Measurements from ENCODE around the gene ADGRG1.

Gene ADGRG1

DNA sequence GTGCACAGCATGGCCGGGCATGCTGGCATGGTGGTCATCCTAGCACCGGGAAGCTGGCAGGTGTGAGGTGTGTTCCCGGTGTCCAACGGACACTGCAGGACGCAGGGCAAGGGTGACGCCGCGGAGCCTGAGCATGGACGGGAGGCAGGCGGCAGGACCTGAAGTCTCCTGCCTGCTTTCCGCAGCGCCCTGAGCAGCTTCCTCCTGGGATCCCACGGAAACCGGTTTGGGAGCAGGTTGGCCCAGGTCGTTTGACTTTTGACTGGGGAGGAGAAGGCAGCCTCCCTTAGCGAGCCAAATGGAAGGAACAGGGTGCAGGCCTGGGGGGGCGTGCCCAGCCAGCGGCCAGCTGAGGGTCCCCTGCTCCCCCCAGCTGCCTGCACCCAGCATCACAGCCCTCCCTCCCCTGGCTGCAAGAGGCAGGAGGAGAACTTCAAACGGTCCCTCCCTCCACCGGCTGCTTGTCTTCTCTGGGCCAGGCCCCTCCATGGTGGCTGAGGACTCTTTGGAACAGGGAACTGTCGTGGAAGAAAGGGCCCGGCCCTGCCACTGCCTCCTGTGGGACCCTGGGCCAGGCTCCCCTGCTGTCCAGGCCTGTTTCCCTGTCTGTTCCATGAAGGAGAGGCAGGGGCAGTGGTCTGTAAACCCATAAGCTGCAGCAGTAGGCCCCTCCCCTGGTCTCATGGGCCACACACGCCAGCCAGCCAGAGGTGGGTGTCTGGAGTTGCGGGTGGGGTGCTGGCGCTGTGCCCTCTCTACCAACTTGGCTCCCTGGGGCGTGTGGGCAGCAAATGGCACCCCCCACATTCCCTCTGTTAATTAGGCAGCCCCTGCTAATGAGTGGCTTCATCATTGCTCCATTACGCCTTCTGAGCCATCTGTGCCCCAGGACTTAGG is 7.8 kb upstream of the ADGRG1 start:
- DNase-seq (ENCODE audit: low read depth) = no peak

DNA sequence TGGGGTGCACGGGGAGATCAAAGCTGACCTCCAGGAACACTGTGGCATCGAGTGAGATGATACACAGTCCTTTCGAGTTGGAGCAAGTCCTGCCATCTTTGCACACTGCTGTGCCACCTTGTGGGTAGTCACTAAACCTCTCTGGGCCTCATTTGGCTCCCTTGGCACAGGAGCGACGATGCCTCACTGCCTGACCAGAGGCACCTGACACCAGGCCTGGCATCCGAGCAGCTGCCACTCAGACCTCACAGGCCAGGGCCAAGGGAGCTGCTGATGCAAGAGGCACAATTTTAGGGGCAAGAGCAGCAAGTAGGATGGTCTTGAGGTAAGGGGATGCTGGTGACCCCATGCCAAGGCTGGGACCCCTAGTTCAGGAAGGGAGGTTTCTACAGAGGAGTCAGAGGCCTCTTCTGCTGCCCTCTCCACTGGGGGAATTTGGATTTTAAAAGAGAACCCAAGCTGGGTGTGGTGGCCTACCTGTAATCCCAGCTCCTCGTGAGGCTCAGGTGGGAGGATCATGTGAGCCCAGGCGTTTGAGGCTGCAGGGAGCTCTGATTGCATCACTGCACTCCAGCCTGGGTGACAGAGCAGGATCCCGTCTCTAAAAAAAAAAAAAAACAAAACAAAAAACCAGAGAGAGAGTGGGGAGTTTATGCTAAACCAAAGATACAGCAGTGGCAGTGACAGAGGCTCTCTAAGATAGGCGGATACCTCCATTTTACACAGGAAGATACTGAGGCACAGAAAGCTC is 6.7 kb upstream of the ADGRG1 start:
- DNase-seq (ENCODE audit: low read depth) = no peak

DNA sequence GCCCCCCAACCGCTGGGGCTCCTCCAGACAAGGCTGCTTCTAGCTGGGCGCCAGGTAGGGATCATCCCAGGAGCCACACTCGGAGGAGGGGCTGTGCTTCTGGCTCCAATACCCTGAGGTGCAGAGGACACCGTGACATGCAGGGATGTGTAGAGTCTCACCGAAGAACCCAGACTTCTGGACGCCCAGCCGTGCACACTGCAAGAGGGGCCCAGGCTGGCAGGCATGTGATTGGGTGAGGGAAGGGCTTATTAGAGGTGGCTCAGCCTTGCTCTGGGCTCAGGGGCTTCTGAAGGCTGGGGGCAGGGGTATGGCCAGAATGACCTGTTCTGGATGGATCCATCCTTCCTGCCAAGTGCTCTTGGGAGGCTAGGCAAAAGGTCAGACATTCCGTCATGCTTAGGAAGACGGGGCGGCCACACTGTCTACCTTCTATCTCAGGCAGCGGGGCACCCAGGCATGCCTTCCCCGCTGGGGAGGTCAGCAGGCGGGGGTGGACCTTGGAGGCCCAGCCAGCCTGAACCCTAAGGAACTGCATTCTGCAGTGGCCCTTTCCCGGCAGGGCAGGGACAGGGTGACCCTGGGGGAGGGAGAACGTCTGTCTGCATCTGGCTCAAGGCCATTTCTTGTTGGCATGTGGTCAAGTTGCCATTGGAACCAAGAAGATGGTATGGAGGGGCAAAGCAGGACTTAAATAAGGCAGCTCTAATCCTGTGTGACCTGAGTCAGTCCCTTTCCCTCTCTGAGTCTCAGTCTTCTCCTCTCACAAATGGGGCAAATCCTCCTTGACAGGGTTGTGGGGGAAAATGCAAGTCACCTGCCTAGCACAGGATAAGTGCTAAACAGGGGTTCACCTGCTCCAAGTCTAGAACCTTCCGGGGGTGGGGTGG is 5.8 kb upstream of the ADGRG1 start:
- DNase-seq (ENCODE audit: low read depth) = no peak

DNA sequence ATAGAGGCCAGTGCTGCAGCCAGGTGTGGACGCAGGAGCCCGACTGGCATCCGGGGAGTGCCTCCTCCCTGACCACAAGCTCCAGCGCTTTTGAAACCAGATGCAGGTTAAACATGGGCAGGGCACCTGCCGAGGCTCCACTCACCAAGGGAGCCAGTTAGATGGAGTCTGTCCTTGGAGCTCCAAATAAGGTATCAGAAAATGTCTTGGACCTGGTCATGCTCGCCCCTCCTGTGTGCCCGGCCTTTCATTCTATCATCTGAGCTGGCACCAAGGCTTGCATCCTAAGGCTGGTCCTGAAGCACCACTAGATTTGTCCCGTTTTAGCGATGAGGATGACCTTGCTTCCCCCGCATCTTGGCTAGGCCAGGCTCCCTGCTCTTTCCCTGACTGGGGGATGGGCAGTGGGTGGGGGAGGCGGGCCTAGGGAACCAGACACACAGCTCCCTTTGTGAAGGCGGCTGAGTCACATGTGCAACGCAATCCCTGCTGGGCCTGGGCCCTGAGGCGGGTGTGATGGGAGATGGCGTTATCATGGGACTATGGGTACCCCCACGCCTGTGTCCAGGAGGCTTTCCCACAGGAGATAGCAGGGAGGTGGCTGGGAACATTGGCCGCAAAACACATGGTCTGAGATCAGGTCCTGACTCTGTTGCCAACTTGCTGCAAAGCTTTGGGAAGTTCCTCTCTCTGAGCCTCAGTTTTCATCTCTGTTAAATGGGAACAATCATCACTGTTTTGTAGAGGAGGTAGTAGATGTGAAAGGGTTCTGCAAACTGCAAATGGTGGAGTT is 5.0 kb upstream of the ADGRG1 start:
- no peak for DNase-seq (ENCODE audit: low read depth)

DNA sequence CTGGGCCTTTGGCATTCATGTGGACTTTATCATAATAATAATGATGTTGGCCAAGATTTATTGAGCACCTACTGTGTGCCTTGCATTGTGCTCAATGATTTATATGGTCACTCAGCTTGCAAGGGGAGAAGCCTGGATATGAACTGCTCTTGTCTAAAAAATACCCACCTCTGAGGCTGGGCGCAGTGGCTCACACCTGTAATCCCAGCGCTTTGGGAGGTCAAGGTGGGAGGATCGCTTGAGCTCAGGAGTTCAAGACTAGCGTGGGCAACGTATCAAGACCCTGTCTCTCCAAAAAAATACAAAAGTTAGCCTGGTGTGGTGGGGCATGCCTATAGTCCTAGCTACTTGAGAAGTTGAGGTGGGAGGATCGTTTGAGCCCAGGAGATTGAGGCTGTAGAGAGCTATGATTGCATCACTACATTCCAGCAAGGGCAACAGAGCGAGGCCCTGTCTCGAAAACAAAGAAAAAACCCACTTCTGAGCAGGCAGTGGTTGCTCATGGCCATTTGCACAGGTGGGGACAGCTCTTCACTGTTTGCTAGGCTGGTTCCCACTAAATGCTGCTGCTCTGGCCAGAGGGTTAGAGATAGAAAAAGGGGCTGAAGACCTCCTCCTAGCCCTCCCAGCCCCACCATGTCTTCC is 4.3 kb upstream of the ADGRG1 start:
- DNase-seq (ENCODE audit: low read depth) = no peak

DNA sequence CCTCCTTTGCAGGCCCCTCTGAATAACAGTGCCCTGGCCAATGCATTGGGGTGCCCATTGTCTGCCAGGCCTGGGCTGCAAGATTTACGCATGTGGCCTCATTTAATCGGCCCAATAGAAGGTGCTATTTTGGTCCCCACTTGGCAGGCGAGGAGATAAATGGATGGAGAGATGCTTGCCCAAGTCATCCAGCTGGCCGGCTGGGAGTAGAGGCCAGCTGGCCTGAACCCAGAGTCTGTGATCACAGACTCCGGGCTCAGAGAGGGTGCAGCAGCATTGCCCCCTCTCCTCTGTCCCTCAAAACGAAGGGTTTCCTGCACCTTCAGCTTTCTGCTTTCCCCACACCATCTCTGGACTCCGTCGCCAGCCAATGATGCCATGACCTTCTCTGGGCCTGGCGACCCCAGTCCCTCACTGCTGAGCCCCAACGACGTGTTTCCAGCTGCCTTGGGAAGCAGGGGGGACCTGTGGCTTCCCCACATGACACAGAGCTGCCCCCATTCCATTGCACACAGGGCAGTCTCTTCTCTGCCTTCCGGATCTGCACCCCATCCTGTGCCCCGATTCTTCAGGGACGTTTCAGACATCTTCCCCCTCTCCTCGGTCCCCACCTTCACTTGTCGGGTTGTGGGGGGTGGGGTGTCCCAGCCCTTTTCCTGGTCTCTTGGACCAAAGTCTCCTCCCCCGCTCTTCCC is 3.5 kb upstream of the ADGRG1 start:
- DNase-seq (ENCODE audit: low read depth) = no peak

DNA sequence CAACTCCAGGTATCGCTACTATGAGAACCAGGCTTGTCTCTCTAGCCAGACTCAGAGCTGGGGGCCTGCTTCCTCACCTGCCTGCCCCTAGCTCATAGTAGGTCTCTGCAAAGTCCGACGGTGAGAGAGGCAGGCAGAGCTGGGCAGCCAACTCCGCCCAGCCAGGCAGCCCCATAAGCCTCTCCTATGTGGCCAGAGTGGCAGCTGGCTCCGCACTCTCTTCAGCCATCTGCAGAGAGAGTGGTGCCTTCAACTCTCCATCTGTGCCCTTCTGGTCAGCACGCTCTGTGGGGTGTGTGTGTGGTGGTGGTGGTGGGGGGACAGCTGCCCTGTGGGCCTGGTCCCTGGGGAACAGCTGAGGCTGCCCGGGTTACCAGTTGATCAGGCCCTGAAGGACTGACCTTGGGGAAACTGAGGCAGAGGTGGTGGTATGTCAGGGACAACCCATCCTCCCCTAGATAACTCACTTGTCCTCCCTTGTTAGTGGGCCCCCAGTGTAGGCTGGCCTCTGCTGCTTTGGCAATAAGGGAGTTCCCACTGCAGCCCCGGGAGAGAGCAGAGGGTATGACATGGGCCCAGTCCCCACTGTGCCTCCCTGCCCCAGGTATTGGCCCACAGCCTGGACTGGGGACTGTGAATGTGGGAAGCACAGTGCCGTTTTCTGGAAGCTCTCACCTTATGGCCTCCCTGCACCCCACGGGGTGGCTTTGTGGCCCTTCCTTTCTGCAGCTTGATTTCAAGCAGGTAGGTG is 1.8 kb upstream of the ADGRG1 start:
- no peak for DNase-seq (ENCODE audit: low read depth)

DNA sequence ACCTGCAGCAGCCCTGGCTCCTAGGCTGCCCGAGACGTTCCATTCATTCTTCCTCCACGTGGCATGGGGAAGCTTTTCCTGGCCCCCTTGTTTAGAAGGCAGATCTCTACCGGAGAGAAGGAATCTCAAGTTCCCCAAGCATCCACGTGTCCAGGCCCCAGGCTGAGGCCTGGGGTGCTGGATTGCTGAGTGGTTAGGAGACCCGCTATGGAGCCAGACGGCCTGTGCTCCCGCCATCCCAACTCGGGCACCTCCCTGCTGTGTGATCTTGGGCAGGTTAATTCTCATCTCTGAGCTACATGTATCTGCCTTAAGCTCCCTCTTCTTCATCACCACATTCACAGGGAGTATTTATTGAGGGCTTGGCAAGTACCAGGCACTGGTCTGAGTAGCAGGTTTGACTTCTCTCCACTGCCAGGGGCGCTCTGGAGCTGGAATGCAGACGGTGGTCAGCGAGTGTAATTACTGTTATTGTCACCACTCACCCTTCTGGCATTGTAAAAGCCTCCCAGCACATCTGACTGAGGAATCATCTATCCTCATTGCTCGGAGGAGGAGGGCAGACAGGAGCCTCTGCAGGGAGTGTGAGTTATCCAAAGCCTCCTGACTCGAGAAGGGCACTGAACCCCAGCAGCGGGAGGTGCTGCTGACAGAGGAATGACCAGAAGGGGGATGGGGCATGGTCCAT is 1.1 kb upstream of the ADGRG1 start:
- DNase-seq (ENCODE audit: low read depth) = no peak

DNA sequence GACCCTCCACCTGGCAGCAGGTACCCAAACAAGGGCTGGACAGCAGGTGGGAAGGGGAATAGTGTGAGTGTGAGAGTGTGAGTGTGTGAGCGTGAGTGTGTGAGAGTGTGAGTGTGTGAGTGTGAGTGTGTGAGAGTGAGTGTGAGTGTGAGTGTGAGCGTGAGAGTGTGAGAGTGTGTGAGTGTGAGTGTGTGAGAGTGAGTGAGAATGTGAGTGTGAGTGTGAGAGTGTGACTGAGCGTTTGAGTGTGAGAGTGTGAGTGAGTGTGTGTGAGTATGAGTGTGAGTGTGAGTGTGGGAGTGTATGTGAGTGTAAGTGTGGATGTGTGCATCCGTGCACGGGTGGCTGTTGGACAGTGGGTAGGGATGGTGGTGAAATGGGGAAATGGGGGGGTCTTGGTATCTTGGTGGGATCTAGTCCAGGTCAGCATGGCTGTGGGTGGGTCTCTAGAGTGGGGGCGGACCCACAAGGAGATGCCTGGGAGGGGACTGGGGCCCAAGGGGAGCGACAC is 408 bp downstream of the ADGRG1 start:
- no peak for DNase-seq (ENCODE audit: low read depth)

DNA sequence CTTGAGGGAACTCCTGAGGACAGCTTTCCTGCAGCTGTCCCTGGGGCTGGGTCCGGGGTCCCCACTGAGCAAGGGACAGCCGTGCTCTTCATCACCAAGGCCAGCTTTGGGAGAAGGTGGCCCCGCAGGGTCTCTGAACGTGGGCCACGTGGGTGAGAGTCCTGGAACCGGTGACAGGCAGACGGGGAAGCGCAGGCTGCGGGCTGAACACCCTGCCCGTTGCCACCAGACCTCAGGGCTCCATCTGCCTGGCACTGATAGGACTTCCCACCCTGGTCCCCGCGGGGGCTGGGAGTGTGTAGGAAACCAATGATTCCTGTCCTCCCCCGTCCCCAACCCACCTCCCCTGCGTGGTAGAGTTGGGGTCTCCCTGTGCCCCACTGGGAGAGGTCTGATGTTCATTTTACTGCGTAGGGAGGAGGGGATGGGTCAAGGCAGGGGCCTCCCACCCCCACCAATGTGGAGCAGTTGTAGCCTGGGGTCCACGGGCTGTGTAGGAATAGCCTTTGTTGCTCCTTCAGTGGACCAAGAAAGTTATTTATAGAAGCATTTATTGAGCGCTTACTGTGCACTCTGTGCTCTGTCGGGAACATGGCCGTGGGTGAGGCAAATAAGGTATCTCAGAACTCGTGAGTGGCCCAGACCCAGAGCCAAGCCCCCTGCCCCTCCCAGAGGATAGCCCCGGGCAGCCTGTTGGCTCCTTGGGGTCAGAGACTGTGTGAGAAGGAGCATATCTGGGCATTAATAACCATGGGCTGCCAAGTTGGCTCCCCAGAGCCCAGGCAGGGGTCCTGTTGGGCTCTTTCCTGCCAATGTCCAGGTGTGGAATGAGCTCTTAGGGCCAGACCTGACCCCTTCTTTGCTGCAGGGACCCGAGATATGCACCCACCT is 1.3 kb downstream of the ADGRG1 start:
- no peak for DNase-seq (ENCODE audit: low read depth)

DNA sequence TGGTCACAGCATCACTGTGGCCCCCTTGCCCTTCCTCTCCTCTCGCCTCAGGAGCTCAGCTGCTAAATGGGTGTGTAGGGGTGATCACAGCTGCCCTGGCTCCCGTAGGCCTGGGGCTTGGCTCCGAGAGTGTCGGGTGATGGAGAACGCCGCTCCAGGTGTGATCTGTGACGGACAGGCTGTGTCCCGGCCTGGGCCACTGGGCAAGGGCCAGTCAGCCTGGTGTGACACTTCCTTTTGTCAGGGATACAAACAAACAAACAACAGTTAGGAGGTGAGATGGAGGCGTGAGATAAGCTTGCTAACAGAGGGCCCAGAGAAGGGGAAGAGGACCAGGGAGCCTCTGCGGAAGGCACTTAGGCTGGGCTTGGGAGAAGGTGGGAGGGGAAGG is 2.0 kb downstream of the ADGRG1 start:
- no peak for DNase-seq (ENCODE audit: low read depth)

DNA sequence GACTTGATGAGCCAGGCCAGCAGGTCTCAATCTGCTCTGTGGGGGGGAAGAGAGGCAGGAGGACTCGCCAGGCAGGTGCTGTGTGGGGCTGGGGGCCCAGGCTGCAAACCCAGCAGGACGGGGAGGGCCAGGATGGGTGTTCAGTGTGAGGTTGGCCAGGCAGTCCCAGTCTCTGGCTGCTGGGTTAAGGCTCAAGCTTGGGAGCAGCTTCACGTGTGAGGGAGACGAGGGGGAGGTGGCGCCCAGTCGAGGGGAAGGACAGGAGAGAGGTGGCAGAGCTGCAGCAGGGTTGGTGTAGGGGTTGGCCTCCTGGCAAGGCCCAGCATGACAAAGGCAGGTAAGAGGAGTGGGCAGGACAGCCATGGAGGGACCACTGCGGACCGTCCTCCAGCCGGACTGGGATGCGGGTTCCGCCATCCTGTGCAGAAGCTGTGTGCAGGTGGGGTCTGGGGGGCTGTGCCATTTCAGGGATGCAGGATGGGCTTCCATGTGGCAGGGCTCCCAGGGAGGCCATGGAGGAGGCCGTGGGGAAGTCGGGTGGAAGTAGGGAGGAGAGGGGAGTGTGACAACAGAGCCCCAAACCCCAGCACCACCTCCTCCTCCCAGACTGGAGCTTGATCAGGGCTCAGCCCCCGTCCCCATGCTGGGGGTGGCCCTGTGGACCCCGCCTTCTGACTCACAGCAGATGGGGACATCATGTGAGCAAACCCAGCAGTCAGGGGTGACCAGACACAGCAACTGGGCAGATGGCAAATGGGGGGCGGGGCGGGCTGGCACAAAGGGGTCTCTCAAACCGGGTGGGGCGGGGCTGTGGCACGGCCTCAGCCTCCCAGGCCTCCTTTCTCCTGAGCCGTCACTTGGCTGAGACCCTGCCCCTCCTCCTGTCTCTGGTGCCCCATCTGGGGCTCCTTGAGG is 2.8 kb downstream of the ADGRG1 start:
- no peak for DNase-seq (ENCODE audit: low read depth)

DNA sequence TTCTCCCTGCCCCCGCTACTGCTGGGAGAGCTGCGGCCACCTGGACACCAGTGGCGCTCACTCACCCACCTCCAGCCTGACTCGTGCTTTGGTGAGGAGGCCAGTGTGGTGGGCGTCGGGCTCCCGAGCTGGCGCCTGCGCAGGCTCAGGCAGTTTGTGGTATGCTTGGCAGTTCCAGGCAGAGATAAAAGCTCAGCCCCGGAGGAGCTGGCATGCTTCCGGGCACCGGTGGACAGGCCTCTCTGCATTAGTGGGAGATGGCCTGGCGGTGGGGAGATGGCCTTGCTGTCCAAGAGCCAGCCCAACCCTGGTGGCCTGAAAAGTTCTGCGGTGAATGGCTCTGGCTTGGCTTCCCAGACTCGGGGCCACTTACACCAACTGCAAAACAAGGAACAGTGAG is 4.1 kb downstream of the ADGRG1 start:
- DNase-seq (ENCODE audit: low read depth) = no peak

DNA sequence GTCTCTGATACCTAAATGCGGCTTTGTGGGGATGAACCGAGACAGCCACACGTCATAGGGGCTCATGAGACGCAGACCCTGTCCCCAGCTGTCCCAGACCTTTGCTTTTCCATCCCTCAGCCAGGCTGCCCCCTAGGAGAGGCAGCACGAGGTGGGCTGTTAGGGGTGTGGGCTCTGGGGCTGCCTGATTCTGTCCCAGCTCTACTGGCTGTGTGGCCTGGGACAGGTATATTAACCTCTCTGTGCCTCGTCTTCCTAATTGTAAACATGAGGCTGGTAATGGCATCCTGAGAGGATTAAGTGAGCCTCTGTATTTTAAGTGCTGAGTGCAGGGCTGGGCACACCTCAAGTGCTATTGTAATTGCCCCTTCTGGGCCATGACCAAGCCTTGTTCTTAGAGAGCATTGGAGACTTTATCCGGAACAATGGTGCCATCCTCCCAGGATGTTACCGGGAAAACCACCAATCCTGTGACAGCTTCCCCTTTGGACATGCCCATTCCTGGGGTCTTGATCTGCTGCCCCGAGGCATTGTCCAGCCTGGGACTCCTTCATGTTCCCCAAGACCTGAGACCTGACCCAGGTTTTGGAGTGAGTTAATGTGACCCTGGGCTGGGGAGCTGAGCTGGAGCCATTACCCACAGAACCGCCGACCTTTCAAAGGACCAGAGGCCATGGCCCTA is 5.1 kb downstream of the ADGRG1 start:
- no peak for DNase-seq (ENCODE audit: low read depth)

DNA sequence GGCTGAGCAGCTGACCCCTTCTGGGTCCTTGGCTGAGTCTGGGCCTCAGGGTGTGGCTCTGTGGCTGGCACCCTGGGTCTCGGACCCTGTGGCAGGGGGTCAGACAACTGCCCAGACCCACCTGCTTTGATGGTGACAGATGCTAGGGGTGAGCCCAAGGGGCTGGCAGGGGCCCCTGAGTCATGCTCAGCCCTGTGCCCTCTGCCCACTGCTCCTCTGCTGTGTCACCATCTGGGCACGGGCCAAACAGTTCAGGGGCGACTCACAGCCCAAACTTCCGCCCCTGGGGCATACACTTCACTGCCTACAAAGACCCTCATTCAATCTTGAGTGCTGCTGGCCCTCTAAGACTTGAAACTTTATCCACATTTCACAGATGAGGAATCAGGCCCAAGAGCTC is 5.7 kb downstream of the ADGRG1 start:
- no peak for DNase-seq (ENCODE audit: low read depth)

All from activated T-helper 9 cell treated with anti-CD3 and anti-CD28 coated beads, Interleukin-2, amount 50 U/mL, for 16 hours (primary cell).